WTC11 (cell line): Measurements from ENCODE around the gene TRIP13. TPM values are rescaled to one million over a fixed set of nuclear protein-coding genes. Genes with fewer than 3 reads are reported as not detected.
"Not testable (repeated sequence)": the region's sequence is repeated elsewhere in the genome, so short reads cannot be mapped to it uniquely, and the experiment has no call there.

ENCODE experiments used
- ATAC-seq: fragments of 200-7000 bp; cut with Tn5 transposase; 2 replicates; pipeline ENCODE4 v1.10.0; 2021; ENCODE audit warnings: mild to moderate bottlenecking, moderate library complexity
- CTCF ChIA-PET: fragments of 300-600 bp; sonication (Branson Sonifier 250); formaldehyde crosslinking; loops from one replicate; lab custom pipeline; 2021; ENCODE audit warnings: antibody characterized with exemption; lab: Charles Lee
- POLR2A ChIA-PET: fragments of 350-600 bp; sonication (Branson Sonifier 250); formaldehyde crosslinking; loops from one replicate; lab custom pipeline; 2021; ENCODE audit warnings: antibody characterized with exemption; lab: Charles Lee
- DNase-seq: peaks from one replicate; pipeline ENCODE4 v3.0.0; 2021; ENCODE audit warnings: low spot score
- H3K27ac Mint-ChIP-seq: 2 replicates; pipeline ENCODE4 v1.8.0; 2021; ENCODE audit warnings: mixed read lengths
- H3K27me3 Mint-ChIP-seq: 2 replicates; pipeline ENCODE4 v1.8.0; 2021; ENCODE audit warnings: low read depth, mild to moderate bottlenecking, moderate library complexity, mixed read lengths
- H3K36me3 Mint-ChIP-seq: 2 replicates; pipeline ENCODE4 v1.8.0; 2021; ENCODE audit warnings: mixed read lengths
- H3K4me1 Mint-ChIP-seq: 2 replicates; pipeline ENCODE4 v1.8.0; 2022; ENCODE audit warnings: mixed read lengths
- H3K4me3 Mint-ChIP-seq: 2 replicates; pipeline ENCODE4 v1.8.0; 2021; ENCODE audit warnings: mild to moderate bottlenecking, moderate library complexity, mixed read lengths
- H3K9me3 Mint-ChIP-seq: 2 replicates; pipeline ENCODE4 v1.8.0; 2021; ENCODE audit warnings: mixed read lengths
- ATF6 ChIP-seq: sonication (generic); formaldehyde crosslinking; IDR thresholded peaks from 2 replicates; pipeline ENCODE4 v1.8.1; 2023; ENCODE audit warnings: mild to moderate bottlenecking, missing genetic modification reagents
- CREM ChIP-seq: sonication (generic); formaldehyde crosslinking; IDR thresholded peaks from 2 replicates; pipeline ENCODE4 v1.8.1; 2022; ENCODE audit warnings: mild to moderate bottlenecking, missing genetic modification reagents, moderate library complexity
- CTCF ChIP-seq: fragments of 200-600 bp; IDR thresholded peaks from 2 replicates; pipeline ENCODE4 v1.8.0; 2022; ENCODE audit warnings: antibody characterized with exemption
- E2F5 ChIP-seq: sonication (generic); formaldehyde crosslinking; IDR thresholded peaks from 2 replicates; pipeline ENCODE4 v1.8.1; 2022; ENCODE audit warnings: mild to moderate bottlenecking, moderate library complexity, missing genetic modification reagents
- ERG ChIP-seq: fragments of 250-450 bp; sonication (Bioruptor Pico); IDR thresholded peaks from 2 replicates; pipeline ENCODE4 v1.8.0; 2021; ENCODE audit warnings: mild to moderate bottlenecking
- HMGA2 ChIP-seq: fragments of 250-450 bp; sonication (Bioruptor Pico); IDR thresholded peaks from 2 replicates; pipeline ENCODE4 v1.4.0; 2021; ENCODE audit warnings: mild to moderate bottlenecking, moderate library complexity
- KAT7 ChIP-seq: sonication (generic); formaldehyde crosslinking; IDR thresholded peaks from 2 replicates; pipeline ENCODE4 v1.8.1; 2023; ENCODE audit warnings: missing genetic modification reagents, mild to moderate bottlenecking, borderline replicate concordance
- MAX ChIP-seq: sonication (generic); formaldehyde crosslinking; IDR thresholded peaks from 2 replicates; pipeline ENCODE4 v1.8.0; 2022; ENCODE audit warnings: mild to moderate bottlenecking, missing genetic modification reagents
- MLX ChIP-seq: sonication (generic); formaldehyde crosslinking; IDR thresholded peaks from 2 replicates; pipeline ENCODE4 v1.8.1; 2023; ENCODE audit warnings: mild to moderate bottlenecking, missing genetic modification reagents, moderate library complexity
- PRRX2 ChIP-seq: fragments of 250-450 bp; sonication (Bioruptor Pico); IDR thresholded peaks from 2 replicates; pipeline ENCODE4 v1.8.0; 2021; ENCODE audit warnings: mild to moderate bottlenecking
- RORB ChIP-seq: fragments of 250-450 bp; sonication (Bioruptor Pico); IDR thresholded peaks from 2 replicates; pipeline ENCODE4 v1.9.0; 2021; ENCODE audit warnings: mild to moderate bottlenecking
- SP1 ChIP-seq: sonication (generic); formaldehyde crosslinking; conservative IDR thresholded peaks from 2 replicates; pipeline ENCODE4 v1.8.1; 2022; ENCODE audit warnings: missing genetic modification reagents
- TP53 ChIP-seq: sonication (generic); formaldehyde crosslinking; IDR thresholded peaks from 2 replicates; pipeline ENCODE4 v1.8.1; 2023; ENCODE audit warnings: mild to moderate bottlenecking, missing genetic modification reagents
- ZBTB21 ChIP-seq: sonication (generic); formaldehyde crosslinking; IDR thresholded peaks from 2 replicates; pipeline ENCODE4 v1.8.1; 2023; ENCODE audit warnings: mild to moderate bottlenecking, missing genetic modification reagents, borderline replicate concordance
- ZBTB43 ChIP-seq: sonication (generic); formaldehyde crosslinking; IDR thresholded peaks from 2 replicates; pipeline ENCODE4 v1.8.1; 2023; ENCODE audit warnings: mild to moderate bottlenecking, missing genetic modification reagents
- ZNF232 ChIP-seq: sonication (generic); formaldehyde crosslinking; IDR thresholded peaks from 2 replicates; pipeline ENCODE4 v1.8.0; 2022; ENCODE audit warnings: mild to moderate bottlenecking, missing genetic modification reagents
- total RNA-seq: library from RNA; stranded (reverse); gene quantifications from 3 replicates; pipeline ENCODE4 v1.2.3, GENCODE V29; 2021

Gene TRIP13
- total RNA-seq, 1 experiment from 2014 or later, result 33.7 TPM

GRCh38 chr5:937151-937924, 44.7 kb downstream of the TRIP13 start (continued):
- TF ChIP-seq CTCF (no peak), ZBTB21 (no peak), SP1 (CRISPR knock-in tag) (no peak), PRRX2 (CRISPR knock-in tag) (no peak), KAT7 (no peak), ERG (CRISPR knock-in tag) (no peak)
- TF ChIP-seq, all 79 proteins: peak for 0

- peaks cover 13% of the 10 kb centered on the region for H3K9me3 Mint-ChIP-seq
- no peak for DNase-seq
- H3K27ac Mint-ChIP-seq, result no peak overlapping the region
- ChIA-PET POLR2A (no interaction called here), CTCF (no interaction called here)
- H3K4me1 Mint-ChIP-seq, result peaks cover 3% of the 10 kb centered on the region; the same call in 1 of the 2 replicates
- TF ChIP-seq TP53 (CRISPR knock-in tag) (no peak), E2F5 (no peak), ZNF232 (no peak), HMGA2 (no peak), MAX (CRISPR knock-in tag) (no peak), ZBTB43 (no peak), MLX (CRISPR knock-in tag) (no peak), RORB (CRISPR knock-in tag) (no peak), ATF6 (no peak), CREM (CRISPR knock-in tag) (no peak)
- no peaks in the 10 kb centered on the region for H3K36me3 Mint-ChIP-seq
- H3K27me3 Mint-ChIP-seq, result no peaks in the 10 kb centered on the region; the same call in none of the 2 replicates
- ATAC-seq, result no peak
- H3K4me3 Mint-ChIP-seq, result no peak overlapping the region
Measured at GRCh38 chr5:939368-939767, 46.7 kb downstream of the TRIP13 start.

GRCh38 chr5:940741-941140, 48.1 kb downstream of the TRIP13 start:
- H3K4me3 Mint-ChIP-seq, H3K4me1 Mint-ChIP-seq, DNase-seq, H3K9me3 Mint-ChIP-seq, POLR2A ChIA-PET, H3K27me3 Mint-ChIP-seq, CTCF ChIA-PET, H3K27ac Mint-ChIP-seq, H3K36me3 Mint-ChIP-seq, ATAC-seq: not testable (repeated sequence)
